Tibial artery (tissue), 4 donors: Measurements from ENCODE around the gene SMTN.
A peak's percentile ranks its signal among the peaks of the same experiment; 100 is the strongest.
"Not testable (repeated sequence)": the region's sequence is repeated elsewhere in the genome, so short reads cannot be mapped to it uniquely, and the experiment has no call there.

Experiments
- DNase-seq, 2 donors: peaks; one replicate each; pipeline ENCODE4 v3.0.0-alpha.2; 2019
- H3K27ac ChIP-seq, 2 donors: fragments of 200-600 bp; sonication (generic) in 1 of 2; 1 replicate in 1 of 2; 2 replicates in 1 of 2; pipeline ENCODE4 v1.5.1; 2018 to 2019; ENCODE audit warnings: mild to moderate bottlenecking in 1 of 2
- H3K27me3 ChIP-seq, 2 donors: fragments of 200-600 bp; sonication (generic) in 1 of 2; one replicate each; pipeline versions ENCODE4 v1.5.1 to v1.6.0; 2016 to 2019
- H3K36me3 ChIP-seq, 3 donors: fragments of 200-600 bp; sonication (generic) in 2 of 3; one replicate each; pipeline ENCODE4 v1.5.1; 2016 to 2019; ENCODE audit warnings: mild to moderate bottlenecking in 2 of 3
- H3K4me1 ChIP-seq, 4 donors: fragments of 200-600 bp; sonication (generic) in 2 of 4; 1 replicate in 3 of 4; 2 replicates in 1 of 4; pipeline ENCODE4 v1.5.1; 2016 to 2019
- H3K4me3 ChIP-seq, 2 donors: fragments of 200-600 bp; sonication (generic) in 1 of 2; 1 replicate in 1 of 2; 2 replicates in 1 of 2; pipeline ENCODE4 v1.5.1; 2018 to 2019; ENCODE audit warnings: mild to moderate bottlenecking in 2 of 2
- H3K9me3 ChIP-seq, 3 donors: fragments of 200-600 bp; sonication (generic) in 1 of 3; one replicate each; pipeline ENCODE4 v1.5.1; 2016 to 2019
- intact Hi-C: fragments of 100-400 bp; cut with DNase I; formaldehyde crosslinking; loops from one replicate; pipeline ENCODE4 v1.15.0; 2023; ENCODE audit warnings: low total_unique reads
- TF ChIP-seq, protein P1 (sequence below), 2 experiments: fragments of 200-600 bp in 1 of 2; fragments of 450-650 bp in 1 of 2; IDR thresholded peaks; one replicate each; pipeline ENCODE4 v1.5.1; 2017 to 2019; ENCODE audit warnings: antibody characterized with exemption in 2 of 2, mild to moderate bottlenecking in 1 of 2, moderate library complexity in 1 of 2

The SMTN gene

DNA sequence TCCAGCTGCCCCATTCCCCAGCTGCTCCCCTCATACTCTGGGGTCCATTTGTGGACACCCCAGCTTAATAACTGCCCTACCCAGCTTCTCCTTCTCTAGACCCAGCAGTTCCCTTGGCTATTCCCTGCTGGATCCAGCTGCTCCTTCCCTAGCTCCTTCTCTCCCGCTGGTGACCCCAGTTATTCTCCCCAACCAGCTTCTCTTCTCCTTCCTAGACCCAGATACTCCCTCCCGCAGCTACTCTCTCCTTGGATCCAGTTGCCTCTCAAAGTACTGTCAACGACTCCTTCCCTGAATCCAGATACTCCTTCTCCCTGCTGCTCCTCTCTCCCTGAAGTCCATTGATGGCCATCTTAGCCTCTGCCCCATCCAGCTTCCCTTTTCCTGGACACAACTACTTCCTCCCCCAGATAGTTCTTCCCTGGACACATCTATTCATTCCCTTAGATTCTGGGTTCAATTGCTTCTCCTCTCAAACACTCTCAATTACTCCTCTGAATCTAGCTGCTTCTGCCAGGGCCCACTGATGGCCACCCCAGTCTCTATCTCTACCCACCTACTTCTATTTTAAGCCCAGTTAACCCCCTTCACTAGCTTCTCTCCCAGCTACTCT lies 14.6 kb downstream of the SMTN start:
- Histone ChIP-seq H3K4me1 (peaks cover 5 to 99% (median 91%) of the 10 kb centered on the region in 4 donors), H3K27me3 (no peaks in the 10 kb centered on the region), H3K27ac (peak overlapping the region; percentile 99 to 100), H3K4me3 (no peak overlapping the region), H3K36me3 (peaks cover 93 to 100% (median 100%) of the 10 kb centered on the region in 3 donors), H3K9me3 (no peaks in the 10 kb centered on the region)
- intact Hi-C loops, result no loop called here
- no peak for DNase-seq
- TF ChIP-seq, protein P1, sequence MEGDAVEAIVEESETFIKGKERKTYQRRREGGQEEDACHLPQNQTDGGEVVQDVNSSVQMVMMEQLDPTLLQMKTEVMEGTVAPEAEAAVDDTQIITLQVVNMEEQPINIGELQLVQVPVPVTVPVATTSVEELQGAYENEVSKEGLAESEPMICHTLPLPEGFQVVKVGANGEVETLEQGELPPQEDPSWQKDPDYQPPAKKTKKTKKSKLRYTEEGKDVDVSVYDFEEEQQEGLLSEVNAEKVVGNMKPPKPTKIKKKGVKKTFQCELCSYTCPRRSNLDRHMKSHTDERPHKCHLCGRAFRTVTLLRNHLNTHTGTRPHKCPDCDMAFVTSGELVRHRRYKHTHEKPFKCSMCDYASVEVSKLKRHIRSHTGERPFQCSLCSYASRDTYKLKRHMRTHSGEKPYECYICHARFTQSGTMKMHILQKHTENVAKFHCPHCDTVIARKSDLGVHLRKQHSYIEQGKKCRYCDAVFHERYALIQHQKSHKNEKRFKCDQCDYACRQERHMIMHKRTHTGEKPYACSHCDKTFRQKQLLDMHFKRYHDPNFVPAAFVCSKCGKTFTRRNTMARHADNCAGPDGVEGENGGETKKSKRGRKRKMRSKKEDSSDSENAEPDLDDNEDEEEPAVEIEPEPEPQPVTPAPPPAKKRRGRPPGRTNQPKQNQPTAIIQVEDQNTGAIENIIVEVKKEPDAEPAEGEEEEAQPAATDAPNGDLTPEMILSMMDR (IDR thresholded peaks at IDR 0.05), result no peak

DNA sequence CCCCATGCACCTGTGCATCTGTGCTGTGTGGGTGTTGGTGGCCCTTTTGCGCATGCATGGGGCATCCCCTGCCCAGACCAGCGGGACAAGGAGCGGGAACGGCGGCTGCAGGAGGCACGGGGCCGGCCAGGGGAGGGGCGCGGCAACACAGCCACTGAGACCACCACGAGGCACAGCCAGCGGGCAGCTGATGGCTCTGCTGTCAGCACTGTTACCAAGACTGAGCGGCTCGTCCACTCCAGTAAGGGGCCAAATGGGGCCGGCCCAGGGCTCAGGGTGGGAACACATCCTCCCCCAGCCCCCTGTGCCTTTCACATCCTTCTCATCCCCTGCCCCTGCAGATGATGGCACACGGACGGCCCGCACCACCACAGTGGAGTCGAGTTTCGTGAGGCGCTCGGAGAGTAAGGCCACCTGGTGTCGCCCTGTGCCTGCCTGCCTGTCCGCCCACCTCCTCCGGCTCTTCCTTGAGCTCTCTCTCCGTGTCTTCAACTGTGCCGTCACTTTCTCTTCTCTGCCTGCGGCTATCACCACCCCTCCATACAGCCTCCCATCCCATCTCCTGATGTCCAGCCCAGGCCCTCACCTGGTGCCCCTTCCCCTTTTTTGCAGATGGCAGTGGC lies 15.7 kb downstream of the SMTN start:
- no peak for DNase-seq
- Histone ChIP-seq H3K36me3 (peaks cover 89 to 100% (median 96%) of the 10 kb centered on the region in 3 donors), H3K4me1 (peaks cover 6 to 99% (median 88%) of the 10 kb centered on the region in 4 donors)

GRCh38 chr22:31097539-31097938 lies 16.4 kb downstream of the SMTN start:
- H3K27me3 ChIP-seq, H3K4me3 ChIP-seq, H3K9me3 ChIP-seq, DNase-seq, intact Hi-C loops: not testable (repeated sequence)
- Histone ChIP-seq H3K36me3 (peaks cover 82 to 100% (median 88%) of the 10 kb centered on the region in 3 donors), H3K4me1 (peaks cover 11 to 99% (median 88%) of the 10 kb centered on the region in 4 donors), H3K27ac (peak overlapping the region; percentile 99 to 100)

More for the DNA sequence above, 15.7 kb downstream of the SMTN start:
- Histone ChIP-seq H3K27ac (peak overlapping the region; percentile 99 to 100), H3K4me3 (no peak overlapping the region), H3K9me3 (no peaks in the 10 kb centered on the region), H3K27me3 (no peaks in the 10 kb centered on the region)
- TF ChIP-seq, protein P1 (IDR thresholded peaks at IDR 0.05), result no peak
- intact Hi-C loops, result no loop called here

DNA sequence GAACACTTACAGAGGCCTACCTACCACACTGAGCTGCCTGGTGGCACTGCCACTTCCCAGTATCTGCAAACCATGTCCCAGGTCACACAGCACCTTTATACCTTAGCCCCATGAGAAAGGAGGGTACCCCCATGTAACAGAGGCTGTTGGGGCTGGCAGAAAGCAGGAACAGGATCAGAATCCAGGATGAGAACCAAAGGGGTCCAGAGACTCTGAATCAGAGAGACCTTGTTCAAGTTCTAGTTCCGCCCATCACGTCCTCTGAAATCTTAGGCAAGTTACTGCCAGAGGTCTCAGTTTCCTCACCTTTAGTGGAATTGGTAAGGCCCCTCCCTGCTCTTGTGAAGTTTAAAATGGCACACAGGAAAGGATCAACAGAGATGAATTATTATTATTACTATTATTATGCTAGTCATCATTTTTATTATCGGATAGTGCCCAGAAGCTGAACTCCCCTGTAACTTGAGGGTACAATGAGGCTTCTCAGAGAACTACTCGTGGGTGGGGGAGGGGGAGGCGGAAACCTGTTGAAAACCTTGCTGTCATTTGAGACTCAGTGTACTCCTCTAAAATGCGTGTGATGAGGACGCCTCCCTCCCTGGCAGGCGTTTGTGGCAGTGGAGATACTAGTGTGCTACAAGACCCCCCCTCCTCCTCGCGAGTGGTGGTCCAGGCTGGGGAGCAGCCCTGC lies 17.0 kb downstream of the SMTN start:
- peak overlapping the region; percentile 99 to 100 for H3K27ac ChIP-seq
- H3K36me3 ChIP-seq, result peaks cover 81 to 96% (median 85%) of the 10 kb centered on the region in 3 donors

DNA sequence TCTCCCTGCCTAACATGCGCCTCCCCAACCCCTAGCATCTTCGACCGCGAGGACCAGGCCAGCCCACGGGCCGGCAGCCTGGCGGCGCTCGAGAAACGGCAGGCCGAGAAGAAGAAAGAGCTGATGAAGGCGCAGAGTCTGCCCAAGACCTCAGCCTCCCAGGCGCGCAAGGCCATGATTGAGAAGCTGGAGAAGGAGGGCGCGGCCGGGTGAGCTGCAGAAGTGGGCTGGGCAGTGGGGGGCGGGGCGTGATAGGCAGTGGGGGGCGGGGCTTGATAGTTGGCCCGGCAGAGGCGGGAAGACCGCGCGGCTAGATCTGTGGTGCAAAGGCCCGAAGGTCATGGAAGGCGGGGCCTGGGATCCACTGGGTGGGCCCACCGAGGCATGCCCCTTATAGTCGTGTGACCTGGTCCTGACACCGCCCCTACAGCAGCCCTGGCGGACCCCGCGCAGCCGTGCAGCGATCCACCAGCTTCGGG lies 17.6 kb downstream of the SMTN start:
- no peaks in the 10 kb centered on the region for H3K9me3 ChIP-seq
- TF ChIP-seq, protein P1 (IDR thresholded peaks at IDR 0.05), result no peak
- peaks cover 76 to 96% (median 85%) of the 10 kb centered on the region in 3 donors for H3K36me3 ChIP-seq
- H3K4me1 ChIP-seq, result peaks cover 11 to 100% (median 88%) of the 10 kb centered on the region in 4 donors
- no peaks in the 10 kb centered on the region for H3K27me3 ChIP-seq
- peak in 1 of 2 donors; percentile 80 for DNase-seq
- H3K27ac ChIP-seq, result peak overlapping the region; percentile 99 to 100
- H3K4me3 ChIP-seq, result no peak overlapping the region
- intact Hi-C loops, result no loop called here

More for the DNA sequence above, 17.0 kb downstream of the SMTN start:
- DNase-seq, result no peak
- Histone ChIP-seq H3K9me3 (no peaks in the 10 kb centered on the region), H3K27me3 (no peaks in the 10 kb centered on the region), H3K4me3 (no peak overlapping the region), H3K4me1 (peaks cover 11 to 100% (median 88%) of the 10 kb centered on the region in 4 donors)
- TF ChIP-seq, protein P1 (IDR thresholded peaks at IDR 0.05), result no peak
- intact Hi-C loops, result no loop called here
